Thoracic aorta (tissue), 2 donors: ENCODE results near the gene STK39. TPM values are rescaled to one million over a fixed set of nuclear protein-coding genes. Genes with fewer than 3 reads are reported as not detected.
"Not testable (repeated sequence)": the region's sequence is repeated elsewhere in the genome, so short reads cannot be mapped to it uniquely, and the experiment has no call there.

Experiments used
- ATAC-seq: fragments of 150-250 bp; one replicate; pipeline ENCODE4 v1.8.0; 2017; ENCODE audit warnings: low read depth; ENCODE audit not compliant: insufficient number of reproducible peaks, low FRiP score
- DNase-seq: peaks from one replicate; pipeline ENCODE4 v3.0.0-alpha.2; 2020; ENCODE audit warnings: low spot score
- H3K27ac ChIP-seq, 2 donors: fragments of 200-600 bp; sonication (generic); 1 replicate in 1 of 2; 2 replicates in 1 of 2; pipeline ENCODE4 v1.5.1; 2016; ENCODE audit warnings: mild to moderate bottlenecking in 2 of 2, moderate library complexity in 2 of 2
- H3K27me3 ChIP-seq: fragments of 200-600 bp; sonication (generic); replicated peaks from 2 replicates; pipeline ENCODE4 v1.6.0; 2016; ENCODE audit warnings: mild to moderate bottlenecking; ENCODE audit not compliant: insufficient read depth
- H3K36me3 ChIP-seq: fragments of 200-600 bp; sonication (generic); one replicate; pipeline ENCODE4 v1.5.1; 2016
- H3K4me1 ChIP-seq, 2 donors: fragments of 200-600 bp; sonication (generic); 1 replicate in 1 of 2; 2 replicates in 1 of 2; pipeline versions ENCODE4 v1.5.1 to v1.6.0; 2016; ENCODE audit warnings: low read depth in 2 of 2, mild to moderate bottlenecking in 1 of 2; ENCODE audit not compliant: control insufficient read depth in 1 of 2
- H3K4me3 ChIP-seq: fragments of 200-600 bp; sonication (generic); 2 replicates; pipeline ENCODE4 v1.5.1; 2016; ENCODE audit warnings: mild to moderate bottlenecking
- H3K9me3 ChIP-seq: fragments of 200-600 bp; sonication (generic); 2 replicates; pipeline ENCODE4 v1.5.1; 2016
- CTCF ChIP-seq: fragments of 200-600 bp; sonication (generic); IDR thresholded peaks from one replicate; pipeline ENCODE4 v1.5.1; 2019; ENCODE audit warnings: antibody characterized with exemption
- total RNA-seq, 2 donors: library from RNA; depleted of rRNA; stranded (reverse); fragments of >200 nt; gene quantifications; one replicate each; pipeline versions ENCODE4 v1.1.0 to v1.2.3, GENCODE V29; 2016

STK39 gene
- total RNA-seq, 2 donors from 2014 or later: 11.5 to 18.5 TPM

- peaks cover 0 to 8% of the 10 kb centered on the region in 2 donors for H3K4me1 ChIP-seq
- no peak overlapping the region for H3K4me3 ChIP-seq
- H3K9me3 ChIP-seq: no peaks in the 10 kb centered on the region
- no peak for DNase-seq
- H3K27me3 ChIP-seq: no peaks in the 10 kb centered on the region
- no peak for TF ChIP-seq CTCF
- H3K27ac ChIP-seq: no peak overlapping the region
- no peak for ATAC-seq
- no peaks in the 10 kb centered on the region for H3K36me3 ChIP-seq
Measured at GRCh38 chr2:168084288-168084687, 163.1 kb downstream of the STK39 start.

- not testable (repeated sequence) for H3K4me3 ChIP-seq, H3K36me3 ChIP-seq, H3K27ac ChIP-seq, H3K9me3 ChIP-seq, ATAC-seq, H3K4me1 ChIP-seq, DNase-seq, H3K27me3 ChIP-seq
Measured at GRCh38 chr2:168081452-168081851, 165.9 kb downstream of the STK39 start.

DNA sequence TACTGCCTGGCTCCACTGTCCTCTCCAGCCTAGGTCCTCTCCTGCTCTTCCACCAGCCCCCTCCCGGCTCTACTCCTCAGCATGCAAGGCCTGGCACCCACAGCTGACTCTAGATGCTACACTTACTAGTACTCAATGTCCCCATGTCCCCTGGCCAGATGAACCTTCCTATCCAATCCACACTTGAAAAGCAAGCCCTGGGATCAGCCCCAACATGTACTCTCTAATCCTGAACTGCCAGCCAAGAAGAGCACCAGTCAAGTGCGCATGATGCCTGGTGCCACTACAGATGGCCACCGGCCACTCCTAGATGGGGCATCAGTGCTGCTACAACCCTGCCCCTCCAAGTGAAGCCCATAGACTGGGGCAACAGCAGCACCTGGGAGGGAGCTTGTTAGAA is 168.2 kb downstream of the STK39 start:
- ATAC-seq: no peak
- Histone ChIP-seq H3K9me3 (no peaks in the 10 kb centered on the region), H3K27ac (no peak overlapping the region), H3K27me3 (no peaks in the 10 kb centered on the region), H3K4me3 (no peak overlapping the region), H3K4me1 (no peaks in the 10 kb centered on the region), H3K36me3 (no peaks in the 10 kb centered on the region)
- DNase-seq: no peak
- no peak for TF ChIP-seq CTCF

DNA sequence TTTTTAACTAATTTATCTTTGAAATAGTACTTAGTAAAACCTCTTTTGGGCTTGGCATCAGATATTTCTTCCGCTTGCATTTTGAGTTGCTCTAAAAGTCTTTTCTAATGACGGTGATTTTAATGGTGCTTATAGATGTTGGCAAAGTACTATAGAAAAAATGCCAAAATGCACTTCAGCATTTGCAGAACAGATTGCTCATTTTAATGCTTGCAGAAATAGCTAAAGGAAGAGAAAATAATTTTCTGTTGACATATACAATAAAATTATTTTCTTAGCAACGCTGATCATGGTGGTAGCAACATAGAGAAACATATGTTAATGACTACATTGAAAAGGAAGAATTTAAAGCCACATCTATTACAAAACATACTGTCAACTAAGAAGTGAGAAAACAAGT is 170.7 kb downstream of the STK39 start:
- ATAC-seq: no peak
- H3K4me1 ChIP-seq: no peaks in the 10 kb centered on the region
- TF ChIP-seq CTCF: no peak
- H3K4me3 ChIP-seq: no peak overlapping the region
- DNase-seq: no peak
- no peaks in the 10 kb centered on the region for H3K9me3 ChIP-seq
- H3K27ac ChIP-seq: no peak overlapping the region
- no peaks in the 10 kb centered on the region for H3K36me3 ChIP-seq
- no peaks in the 10 kb centered on the region for H3K27me3 ChIP-seq

GRCh38 chr2:168075446-168075845 is 171.9 kb downstream of the STK39 start:
- no peaks in the 10 kb centered on the region for H3K9me3 ChIP-seq
- no peaks in the 10 kb centered on the region for H3K27me3 ChIP-seq
- H3K27ac ChIP-seq: no peak overlapping the region
- H3K4me3 ChIP-seq: no peak overlapping the region
- TF ChIP-seq CTCF: no peak
- ATAC-seq (no peak), DNase-seq (no peak)
- H3K4me1 ChIP-seq: no peaks in the 10 kb centered on the region
- no peaks in the 10 kb centered on the region for H3K36me3 ChIP-seq

- DNase-seq: no peak
- TF ChIP-seq CTCF: no peak
- Histone ChIP-seq H3K27ac (no peak overlapping the region), H3K4me3 (no peak overlapping the region), H3K4me1 (no peaks in the 10 kb centered on the region), H3K9me3 (no peaks in the 10 kb centered on the region), H3K27me3 (no peaks in the 10 kb centered on the region), H3K36me3 (no peaks in the 10 kb centered on the region)
- ATAC-seq: no peak
Measured at GRCh38 chr2:168072626-168073303, 174.6 kb downstream of the STK39 start.
